ENCODE results near the gene GINM1. TPM values are rescaled to one million over a fixed set of nuclear protein-coding genes. Genes with fewer than 3 reads are reported as not detected.

The GINM1 gene
- total and polyA plus RNA-seq, 2 donors (not counting 3 experiments of a cell fraction or from before 2014, with no cell fraction given), result 14.6 to 38.0 TPM

GRCh38 chr6:149593408-149593807 is 27.2 kb downstream of the GINM1 start:
- TF ChIP-seq, protein P1, sequence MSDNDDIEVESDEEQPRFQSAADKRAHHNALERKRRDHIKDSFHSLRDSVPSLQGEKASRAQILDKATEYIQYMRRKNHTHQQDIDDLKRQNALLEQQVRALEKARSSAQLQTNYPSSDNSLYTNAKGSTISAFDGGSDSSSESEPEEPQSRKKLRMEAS (IDR thresholded peaks at IDR 0.05; ENCODE audit: insufficient read depth, insufficient read length), result no peak
- TF ChIP-seq POLR2A (IDR thresholded peaks at IDR 0.05; ENCODE audit: low read depth, low read length), result no peak
- CTCF ChIA-PET, result interaction anchor here (1.1 to 2.3 kb wide), 3 partner anchors 14 to 33 kb away, joined by 3 to 6 read pairs (median 3); no protein-coding TSS in a partner anchor
- Histone ChIP-seq H3K27me3 (ENCODE audit: control insufficient read depth in 2 of 2, insufficient read depth in 2 of 2, low read length in 2 of 2) (no peaks in the 10 kb centered on the region), H3K4me1 (ENCODE audit: control insufficient read depth, extremely low read depth, insufficient read depth, low read length) (no peaks in the 10 kb centered on the region), H2AFZ (ENCODE audit: low read depth, low read length) (no peak overlapping the region), H3K79me2 (ENCODE audit: control insufficient read depth, insufficient read depth, low read length) (no peaks in the 10 kb centered on the region), H3K9me1 (replicated peaks; ENCODE audit: control insufficient read depth, extremely low read depth, insufficient read depth, low read length) (no peaks in the 10 kb centered on the region), H3K9me3 (replicated peaks; ENCODE audit: control insufficient read depth, insufficient read depth, low read length) (no peaks in the 10 kb centered on the region), H3K4me2 (ENCODE audit: insufficient read depth, low read length) (no peak overlapping the region), H3K36me3 (ENCODE audit: control insufficient read depth in 2 of 2, extremely low read depth in 1 of 2, insufficient read depth in 2 of 2, low read length in 2 of 2) (peaks cover 9 to 10% of the 10 kb centered on the region in 2 experiments), H3K4me3 (replicated peaks in 1 of 3; ENCODE audit: insufficient read depth in 1 of 3, low read depth in 1 of 3, low read length in 3 of 3) (no peak overlapping the region), H3K9ac (replicated peaks; ENCODE audit: extremely low read depth, insufficient read depth, low read length) (no peak overlapping the region), H4K20me1 (replicated peaks; ENCODE audit: control insufficient read depth, extremely low read depth, insufficient read depth, low read length) (no peaks in the 10 kb centered on the region), H3K27ac (ENCODE audit: insufficient read depth, low read depth, low read length) (no peak overlapping the region)
- no peak for DNase-seq (ENCODE audit: low read depth, low spot score)
- dilution Hi-C loops (cut with MboI; ENCODE audit: extremely low pct_ligation_motif_present, low sequenced_read_pairs), result no loop called here
- FAIRE-seq, result no peak
- no TSS peak for BruUV-seq (replicated peaks)
- intact Hi-C loops (cut with micrococcal nuclease), result no loop called here
- POLR2A ChIA-PET, result no interaction called here

GRCh38 chr6:149600508-149600907 is 34.3 kb downstream of the GINM1 start:
- Histone ChIP-seq H3K79me2 (ENCODE audit: control insufficient read depth, insufficient read depth, low read length) (no peaks in the 10 kb centered on the region), H3K4me3 (replicated peaks in 1 of 3; ENCODE audit: insufficient read depth in 1 of 3, low read depth in 1 of 3, low read length in 3 of 3) (no peak overlapping the region), H3K4me1 (ENCODE audit: control insufficient read depth, extremely low read depth, insufficient read depth, low read length) (no peaks in the 10 kb centered on the region), H3K27ac (ENCODE audit: insufficient read depth, low read depth, low read length) (no peak overlapping the region), H3K9me1 (replicated peaks; ENCODE audit: control insufficient read depth, extremely low read depth, insufficient read depth, low read length) (no peaks in the 10 kb centered on the region), H3K4me2 (ENCODE audit: insufficient read depth, low read length) (no peak overlapping the region), H3K9me3 (replicated peaks; ENCODE audit: control insufficient read depth, insufficient read depth, low read length) (no peaks in the 10 kb centered on the region), H3K36me3 (ENCODE audit: control insufficient read depth in 2 of 2, extremely low read depth in 1 of 2, insufficient read depth in 2 of 2, low read length in 2 of 2) (no peaks in the 10 kb centered on the region), H2AFZ (ENCODE audit: low read depth, low read length) (no peak overlapping the region), H3K9ac (replicated peaks; ENCODE audit: extremely low read depth, insufficient read depth, low read length) (no peak overlapping the region), H3K27me3 (ENCODE audit: control insufficient read depth in 2 of 2, insufficient read depth in 2 of 2, low read length in 2 of 2) (no peaks in the 10 kb centered on the region), H4K20me1 (replicated peaks; ENCODE audit: control insufficient read depth, extremely low read depth, insufficient read depth, low read length) (no peaks in the 10 kb centered on the region)
- POLR2A ChIA-PET, result no interaction called here
- no peak for DNase-seq (ENCODE audit: low read depth, low spot score)
- CTCF ChIA-PET, result no interaction called here
- no TSS peak for BruUV-seq (replicated peaks)
- dilution Hi-C loops (cut with MboI; ENCODE audit: extremely low pct_ligation_motif_present, low sequenced_read_pairs) (no loop called here), intact Hi-C loops (cut with micrococcal nuclease) (no loop called here)
- TF ChIP-seq, protein P2, sequence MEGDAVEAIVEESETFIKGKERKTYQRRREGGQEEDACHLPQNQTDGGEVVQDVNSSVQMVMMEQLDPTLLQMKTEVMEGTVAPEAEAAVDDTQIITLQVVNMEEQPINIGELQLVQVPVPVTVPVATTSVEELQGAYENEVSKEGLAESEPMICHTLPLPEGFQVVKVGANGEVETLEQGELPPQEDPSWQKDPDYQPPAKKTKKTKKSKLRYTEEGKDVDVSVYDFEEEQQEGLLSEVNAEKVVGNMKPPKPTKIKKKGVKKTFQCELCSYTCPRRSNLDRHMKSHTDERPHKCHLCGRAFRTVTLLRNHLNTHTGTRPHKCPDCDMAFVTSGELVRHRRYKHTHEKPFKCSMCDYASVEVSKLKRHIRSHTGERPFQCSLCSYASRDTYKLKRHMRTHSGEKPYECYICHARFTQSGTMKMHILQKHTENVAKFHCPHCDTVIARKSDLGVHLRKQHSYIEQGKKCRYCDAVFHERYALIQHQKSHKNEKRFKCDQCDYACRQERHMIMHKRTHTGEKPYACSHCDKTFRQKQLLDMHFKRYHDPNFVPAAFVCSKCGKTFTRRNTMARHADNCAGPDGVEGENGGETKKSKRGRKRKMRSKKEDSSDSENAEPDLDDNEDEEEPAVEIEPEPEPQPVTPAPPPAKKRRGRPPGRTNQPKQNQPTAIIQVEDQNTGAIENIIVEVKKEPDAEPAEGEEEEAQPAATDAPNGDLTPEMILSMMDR (IDR thresholded peaks at IDR 0.05; ENCODE audit: extremely low read depth in 1 of 2, insufficient read depth in 1 of 2, low read depth in 1 of 2, low read length in 2 of 2), result no peak
- TF ChIP-seq GATA2 (IDR thresholded peaks at IDR 0.05; ENCODE audit: insufficient read depth, insufficient read length, low read depth, low read length) (no peak), FOS (IDR thresholded peaks at IDR 0.05; ENCODE audit: borderline replicate concordance, insufficient read depth, low read length) (no peak), JUN (IDR thresholded peaks at IDR 0.05; ENCODE audit: borderline replicate concordance, insufficient read depth, insufficient read length, low read depth) (no peak), POLR2A (IDR thresholded peaks at IDR 0.05; ENCODE audit: low read depth, low read length) (no peak), MYC (IDR thresholded peaks at IDR 0.05; ENCODE audit: low read depth, low read length) (no peak), EZH2 (IDR thresholded peaks at IDR 0.05; ENCODE audit: borderline replicate concordance, low read depth, low read length, severe bottlenecking) (no peak), POLR2AphosphoS5 (IDR thresholded peaks at IDR 0.05; ENCODE audit: insufficient read depth, low read depth, low read length) (no peak)
- TF ChIP-seq, protein P1 (IDR thresholded peaks at IDR 0.05; ENCODE audit: insufficient read depth, insufficient read length), result no peak
- FAIRE-seq, result peak; percentile 12
